Adrenal gland (tissue), 12 donors: ENCODE data around the gene COX10. TPM values are rescaled to one million over a fixed set of nuclear protein-coding genes. Genes with fewer than 3 reads are reported as not detected.

ENCODE experiments used
- DNase-seq, 7 donors: peaks; one replicate each; pipeline ENCODE4 v3.0.0-alpha.2; 2019 to 2020
- H3K27ac ChIP-seq, 5 donors: fragments of 200-600 bp; sonication (generic) in 4 of 5; 1 replicate in 3 of 5; 2 replicates in 2 of 5; pipeline versions ENCODE4 v1.5.1 to v1.8.0; 2016 to 2020; ENCODE audit warnings: mild to moderate bottlenecking in 1 of 5
- H3K27me3 ChIP-seq: fragments of 200-600 bp; 2 replicates; pipeline ENCODE4 v1.8.0; 2021
- H3K36me3 ChIP-seq, 2 donors: fragments of 200-600 bp; replicated peaks in 1 of 2; 1 replicate in 1 of 2; 2 replicates in 1 of 2; pipeline versions ENCODE4 v1.5.1 to v1.8.0; 2018 to 2022
- H3K4me1 ChIP-seq, 2 donors: fragments of 200-600 bp; replicated peaks in 1 of 2; 1 replicate in 1 of 2; 2 replicates in 1 of 2; pipeline versions ENCODE4 v1.5.1 to v1.8.0; 2018 to 2021
- H3K4me3 ChIP-seq, 4 donors: fragments of 200-600 bp; sonication (generic) in 3 of 4; one replicate each; pipeline ENCODE4 v1.5.1; 2016 to 2018
- H3K9me3 ChIP-seq, 3 donors: fragments of 200-600 bp; sonication (generic) in 1 of 3; replicated peaks in 1 of 3; 1 replicate in 2 of 3; 2 replicates in 1 of 3; pipeline versions ENCODE4 v1.5.1 to v1.8.0; 2016 to 2021
- POLR2A ChIP-seq, 2 donors: fragments of 450-650 bp; IDR thresholded peaks; one replicate each; pipeline ENCODE4 v1.6.1; 2017; ENCODE audit warnings: antibody characterized with exemption in 2 of 2, mild to moderate bottlenecking in 2 of 2, moderate library complexity in 1 of 2
- WGBS, 4 donors: extraction: QIAGEN DNeasy Blood & Tissue Kit in 2 of 4; methylation state at CpG; one replicate each; pipeline versions ENCODE4 v1.1.5 to v1.1.7; 2013 to 2017; 5-methylcytosine and 5-hydroxymethylcytosine counted together
- intact Hi-C, 2 donors: fragments of 100-400 bp; cut with DNase I; formaldehyde crosslinking; loops; one replicate each; pipeline versions ENCODE4 v1.14.1 to v1.15.0; 2022 to 2023
- polyA plus RNA-seq, 3 donors: library from polyadenylated mRNA; stranded (reverse); fragments of 200-250 nt in 2 of 3; fragments of 350-450 nt in 1 of 3; fragmentation: Illumina TruSeq in 1 of 3; extraction: RNeasy Lipid Tissue Mini Kit (QIAGEN cat#74804) in 1 of 3; gene quantifications; one replicate each; pipeline ENCODE4 v1.2.3, GENCODE V29; 2013 to 2014
- total RNA-seq, 9 donors: library from RNA; depleted of rRNA in 4 of 9; stranded (reverse); fragments of >200 nt in 4 of 9; fragments of 120-200 nt in 1 of 9; fragmentation: NEBNext Ultra II Directional in 1 of 9; extraction: Animal tissue kit (Norgen Biotek cat#: 25700) in 1 of 9; gene quantifications; one replicate each; pipeline versions ENCODE4 v1.1.0 to v1.2.4, GENCODE V29; 2013 to 2023
- TF ChIP-seq, protein P1 (sequence below), 6 experiments: fragments of 450-650 bp in 4 of 6; fragments of 200-600 bp in 2 of 6; sonication (generic) in 1 of 6; IDR thresholded peaks; 1 replicate in 5 of 6; 2 replicates in 1 of 6; pipeline versions ENCODE4 v1.5.1 to v1.8.0; 2016 to 2021; ENCODE audit warnings: antibody characterized with exemption in 6 of 6, mild to moderate bottlenecking in 2 of 6, moderate library complexity in 1 of 6
- donor health status: healthy with polysubstance abuse.
- donor health status: Bipolar disorder and iron deficiency.
- donor health status: DM: yes; HTN: yes; CAD: no.
- donor health status: DM: no; HTN: no; CAD: no.
- donor health status: DM: no; HTN: no; CAD: no.
- donor health status: DM: yes; HTN: yes; CAD: no.

Gene COX10
- total and polyA plus RNA-seq, 12 donors = 6.8 to 33.9 (median 14.7) TPM

DNA sequence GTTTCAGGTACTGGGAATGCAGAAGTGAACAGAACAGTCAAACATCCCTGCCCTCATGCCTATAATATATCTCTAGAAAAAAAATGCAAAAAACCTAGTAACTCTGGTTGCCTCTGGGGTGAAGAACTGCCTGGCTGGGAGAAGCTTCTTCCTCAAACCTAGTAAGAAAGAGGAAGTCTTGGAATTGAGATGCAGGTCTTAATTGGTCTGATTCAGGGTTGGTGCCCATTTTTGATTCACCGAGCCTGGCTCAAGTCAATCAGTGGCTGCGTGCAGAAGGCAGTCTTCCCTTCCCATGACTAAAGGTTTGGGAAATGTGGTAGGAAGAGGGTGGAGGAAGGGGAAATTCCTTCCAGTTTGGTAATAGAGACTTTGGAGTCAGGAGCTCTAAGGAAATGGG lies 145.0 kb downstream of the COX10 start:
- intact Hi-C loops = no loop called here
- TF ChIP-seq POLR2A (IDR thresholded peaks at IDR 0.05) = no peak
- TF ChIP-seq, protein P1, sequence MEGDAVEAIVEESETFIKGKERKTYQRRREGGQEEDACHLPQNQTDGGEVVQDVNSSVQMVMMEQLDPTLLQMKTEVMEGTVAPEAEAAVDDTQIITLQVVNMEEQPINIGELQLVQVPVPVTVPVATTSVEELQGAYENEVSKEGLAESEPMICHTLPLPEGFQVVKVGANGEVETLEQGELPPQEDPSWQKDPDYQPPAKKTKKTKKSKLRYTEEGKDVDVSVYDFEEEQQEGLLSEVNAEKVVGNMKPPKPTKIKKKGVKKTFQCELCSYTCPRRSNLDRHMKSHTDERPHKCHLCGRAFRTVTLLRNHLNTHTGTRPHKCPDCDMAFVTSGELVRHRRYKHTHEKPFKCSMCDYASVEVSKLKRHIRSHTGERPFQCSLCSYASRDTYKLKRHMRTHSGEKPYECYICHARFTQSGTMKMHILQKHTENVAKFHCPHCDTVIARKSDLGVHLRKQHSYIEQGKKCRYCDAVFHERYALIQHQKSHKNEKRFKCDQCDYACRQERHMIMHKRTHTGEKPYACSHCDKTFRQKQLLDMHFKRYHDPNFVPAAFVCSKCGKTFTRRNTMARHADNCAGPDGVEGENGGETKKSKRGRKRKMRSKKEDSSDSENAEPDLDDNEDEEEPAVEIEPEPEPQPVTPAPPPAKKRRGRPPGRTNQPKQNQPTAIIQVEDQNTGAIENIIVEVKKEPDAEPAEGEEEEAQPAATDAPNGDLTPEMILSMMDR (IDR thresholded peaks at IDR 0.05) = no peak
- Histone ChIP-seq H3K4me3 (no peak overlapping the region), H3K36me3 (no peaks in the 10 kb centered on the region), H3K27me3 (no peaks in the 10 kb centered on the region), H3K4me1 (no peaks in the 10 kb centered on the region), H3K27ac (no peak overlapping the region), H3K9me3 (no peaks in the 10 kb centered on the region)
- 92 to 97% (median 95%) methylated on average over 2 of the region's 2 CpGs for WGBS, 4 donors
- DNase-seq = no peak

DNA sequence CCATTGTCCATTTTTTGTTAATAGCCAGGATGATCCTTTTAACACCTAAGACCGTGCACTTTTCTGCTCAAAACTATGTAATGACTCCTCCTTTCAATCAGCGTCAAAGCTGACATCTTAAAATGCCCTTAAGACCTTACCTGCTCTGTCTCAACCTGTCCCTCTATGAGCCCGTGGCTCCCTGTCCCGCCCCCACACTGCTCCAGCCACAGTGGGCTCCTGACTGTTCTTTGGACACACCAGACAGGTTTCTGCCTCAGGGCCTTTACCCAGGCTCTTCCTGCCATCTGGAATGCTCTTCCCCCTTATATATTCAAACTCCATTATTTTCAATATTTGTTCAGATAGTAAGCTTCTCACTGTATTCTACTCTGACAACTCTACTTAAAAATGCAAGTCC lies 153.3 kb downstream of the COX10 start:
- no peaks in the 10 kb centered on the region for H3K36me3 ChIP-seq
- TF ChIP-seq, protein P1 (IDR thresholded peaks at IDR 0.05) = no peak
- TF ChIP-seq POLR2A (IDR thresholded peaks at IDR 0.05) = no peak
- no peaks in the 10 kb centered on the region for H3K27me3 ChIP-seq
- H3K4me1 ChIP-seq = no peaks in the 10 kb centered on the region
- no peak for DNase-seq
- WGBS, 4 donors = 86 to 94% (median 89%) methylated on average over 4 of the region's 4 CpGs
- H3K27ac ChIP-seq = no peak overlapping the region
- intact Hi-C loops = no loop called here
- H3K9me3 ChIP-seq = no peaks in the 10 kb centered on the region
- no peak overlapping the region for H3K4me3 ChIP-seq

DNA sequence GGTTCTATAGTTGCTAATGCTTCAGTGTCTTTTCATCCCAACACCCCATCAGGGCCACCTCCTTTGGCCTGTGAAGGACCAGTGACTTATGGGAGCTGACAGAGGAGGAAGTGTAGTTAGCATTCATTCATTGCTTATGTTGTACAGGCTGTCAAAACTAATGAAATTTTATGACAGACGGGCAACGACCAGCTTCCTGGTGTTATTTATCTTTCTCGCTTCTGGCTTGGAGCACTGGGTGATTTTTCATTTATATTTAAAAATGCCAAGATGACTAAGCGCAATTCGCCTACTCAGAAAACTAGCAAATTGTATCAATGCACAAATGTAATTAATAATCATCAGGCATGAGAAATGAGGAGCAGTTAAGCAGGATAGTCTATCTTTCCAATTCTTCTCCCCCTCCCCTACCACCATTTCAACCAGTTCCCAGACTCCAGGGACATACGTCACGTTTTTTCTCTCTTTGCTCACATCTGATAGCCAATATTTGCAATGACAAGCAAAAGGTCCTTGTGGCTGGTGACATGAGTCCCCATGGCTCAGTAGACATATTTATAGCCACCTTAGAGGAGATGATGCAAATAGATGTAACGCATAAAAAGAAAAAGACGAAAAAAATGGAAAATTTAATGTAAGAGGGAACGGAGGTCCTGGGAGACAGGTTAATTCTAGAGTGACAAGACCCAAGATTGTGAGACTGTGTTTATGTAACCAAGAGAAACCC lies 156.1 kb downstream of the COX10 start:
- Histone ChIP-seq H3K4me3 (no peak overlapping the region), H3K27me3 (no peaks in the 10 kb centered on the region), H3K9me3 (no peaks in the 10 kb centered on the region), H3K36me3 (no peaks in the 10 kb centered on the region), H3K27ac (no peak overlapping the region), H3K4me1 (no peaks in the 10 kb centered on the region)
- intact Hi-C loops = no loop called here
- 56 to 75% (median 60%) methylated on average over 10 of the region's 10 CpGs for WGBS, 4 donors
- TF ChIP-seq POLR2A (IDR thresholded peaks at IDR 0.05) = no peak
- TF ChIP-seq, protein P1 (IDR thresholded peaks at IDR 0.05) = no peak
- no peak for DNase-seq

DNA sequence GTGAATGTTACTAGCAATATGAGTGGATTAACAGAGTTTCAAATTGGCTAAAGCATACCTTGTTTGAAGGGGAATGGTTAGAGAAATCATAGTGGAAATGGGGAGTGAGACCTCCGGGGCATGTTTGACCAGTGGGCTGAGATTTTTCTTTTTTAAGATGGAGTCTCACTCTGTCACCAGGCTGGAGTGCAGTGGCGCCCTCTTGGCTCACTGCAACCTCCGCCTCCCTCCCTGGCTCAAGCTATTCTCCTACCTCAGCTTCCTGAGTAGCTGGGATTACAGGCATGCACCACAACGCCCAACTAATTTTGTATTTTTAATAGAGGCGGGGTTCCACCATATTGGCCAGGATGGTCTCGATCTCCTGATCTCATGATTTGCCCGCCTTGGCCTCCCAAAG lies 157.7 kb downstream of the COX10 start:
- H3K4me1 ChIP-seq = no peaks in the 10 kb centered on the region
- intact Hi-C loops = no loop called here
- no peaks in the 10 kb centered on the region for H3K36me3 ChIP-seq
- no peak overlapping the region for H3K27ac ChIP-seq
- DNase-seq = no peak
- TF ChIP-seq, protein P1 (IDR thresholded peaks at IDR 0.05) = no peak
- TF ChIP-seq POLR2A (IDR thresholded peaks at IDR 0.05) = no peak
- H3K4me3 ChIP-seq = no peak overlapping the region
- H3K27me3 ChIP-seq = no peaks in the 10 kb centered on the region
- 92 to 98% (median 93%) methylated on average over 7 of the region's 7 CpGs for WGBS, 4 donors
- no peaks in the 10 kb centered on the region for H3K9me3 ChIP-seq
